Stimulated activated CD4-positive, alpha-beta T cell treated with anti-CD3 and anti-CD28 coated beads, Interleukin-12 subunit alpha, Interleukin-12 subunit beta, amount 100 ng/mL, for 4 hours (primary cell): ENCODE results near the gene ECE1.
"Not testable (repeated sequence)": the region's sequence is repeated elsewhere in the genome, so short reads cannot be mapped to it uniquely, and the experiment has no call there.

Experiments used
- DNase-seq: peaks from one replicate; pipeline ENCODE4 v3.0.0-alpha.2; 2020

Gene ECE1

DNA sequence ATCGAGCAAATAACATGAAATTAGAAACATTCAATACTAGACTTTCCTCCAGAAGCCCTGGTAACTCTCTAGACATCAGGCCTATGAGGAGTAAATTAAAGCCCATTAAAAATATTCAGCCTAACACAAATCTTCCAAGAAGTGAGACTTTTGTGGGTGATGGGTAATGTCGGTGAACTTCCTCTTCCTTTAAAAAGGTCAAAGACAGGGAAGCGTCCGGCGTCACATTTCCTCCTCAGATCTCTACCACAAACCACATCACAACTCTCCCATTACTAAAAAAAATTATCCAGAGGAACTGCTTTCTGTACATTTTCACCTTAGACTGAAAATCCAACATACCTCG, 115.0 kb downstream of the ECE1 start:
- no peak for DNase-seq

DNA sequence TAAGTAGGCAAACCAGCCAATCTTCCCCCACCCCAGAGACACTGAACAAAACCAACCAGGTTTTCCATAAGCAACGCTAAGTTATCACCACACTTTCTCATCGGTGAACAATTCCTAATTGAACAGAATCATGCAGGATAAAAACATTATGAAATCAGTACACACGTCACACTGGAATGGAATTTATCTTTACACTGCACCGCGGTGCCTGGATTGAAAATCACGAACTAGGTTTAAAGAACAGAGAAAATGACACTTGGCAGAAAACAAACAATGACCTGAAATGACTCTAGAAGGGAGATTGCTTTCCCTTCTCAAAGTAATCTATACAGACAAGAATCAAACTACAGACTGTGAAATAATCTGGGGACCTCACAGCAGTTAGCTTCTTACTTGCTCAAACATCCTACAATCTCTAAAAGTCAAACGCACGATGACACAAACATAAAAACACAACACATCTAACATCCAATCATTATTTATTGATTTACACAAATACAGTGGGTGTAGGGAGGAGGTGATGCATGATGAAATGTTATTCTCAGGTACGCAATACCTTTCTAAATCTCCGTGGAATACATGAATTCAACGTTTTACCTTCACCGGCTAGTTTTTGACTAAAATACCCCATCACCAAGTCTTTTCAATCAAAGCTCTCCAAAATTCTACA, 115.5 kb downstream of the ECE1 start:
- DNase-seq: no peak

DNA sequence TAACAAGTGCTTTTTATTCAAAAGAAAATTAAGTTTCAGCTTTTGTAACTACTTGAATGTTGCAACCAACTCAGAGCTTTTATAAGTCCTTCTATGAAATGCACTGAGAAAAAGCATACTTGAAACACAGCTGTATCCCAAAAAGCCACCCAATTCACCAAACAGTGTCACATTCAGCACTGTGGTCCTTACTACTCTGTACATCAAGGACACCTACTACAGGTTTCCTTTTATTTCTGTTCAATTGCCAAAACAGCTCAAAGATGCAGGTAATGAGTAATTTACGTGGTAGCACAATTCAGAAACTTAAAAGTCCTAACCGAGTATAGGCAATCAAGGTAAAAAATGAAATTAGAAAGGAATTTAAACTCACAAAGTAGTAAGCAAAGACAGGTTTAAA, 116.0 kb downstream of the ECE1 start:
- DNase-seq: no peak

DNA sequence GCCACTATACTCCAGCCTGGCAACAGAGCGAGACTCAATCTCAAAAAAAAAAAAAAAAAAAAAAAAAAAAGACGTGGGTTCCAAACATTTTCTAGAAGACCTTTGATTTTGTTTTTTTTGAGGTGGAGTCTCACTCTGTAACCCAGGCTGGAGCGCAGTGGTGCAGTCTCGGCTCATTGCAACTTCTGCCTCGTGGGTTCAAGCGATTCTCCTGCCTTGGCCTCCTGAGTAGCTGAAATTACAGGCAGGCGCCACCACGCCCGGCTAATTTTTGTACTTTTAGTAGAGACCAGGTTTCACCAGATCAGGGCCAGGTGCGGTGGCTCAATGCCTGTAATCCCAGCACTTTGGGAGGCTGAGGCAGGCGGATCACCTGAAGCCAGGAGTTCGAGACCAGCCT, 117.2 kb downstream of the ECE1 start:
- DNase-seq: not testable (repeated sequence)

DNA sequence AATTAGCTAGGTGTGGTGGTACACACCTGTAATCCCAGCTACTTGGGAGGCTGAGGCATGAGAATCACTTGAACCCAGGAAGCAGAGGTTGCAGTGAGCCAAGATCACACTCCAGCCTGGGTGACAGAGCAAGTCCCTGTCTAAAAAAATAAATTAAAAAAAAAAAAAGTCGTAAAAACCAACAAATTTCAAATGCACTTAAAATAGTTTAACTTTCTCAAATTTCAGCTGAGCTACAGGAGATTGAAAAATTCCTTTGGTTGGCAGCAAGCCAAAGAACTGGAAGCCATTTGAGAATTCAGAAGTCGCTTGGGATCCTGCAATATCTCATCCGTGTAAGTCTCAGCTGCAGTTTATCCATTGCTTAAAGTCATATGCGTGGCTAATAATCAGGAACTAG, 119.4 kb downstream of the ECE1 start:
- DNase-seq: not testable (repeated sequence)

DNA sequence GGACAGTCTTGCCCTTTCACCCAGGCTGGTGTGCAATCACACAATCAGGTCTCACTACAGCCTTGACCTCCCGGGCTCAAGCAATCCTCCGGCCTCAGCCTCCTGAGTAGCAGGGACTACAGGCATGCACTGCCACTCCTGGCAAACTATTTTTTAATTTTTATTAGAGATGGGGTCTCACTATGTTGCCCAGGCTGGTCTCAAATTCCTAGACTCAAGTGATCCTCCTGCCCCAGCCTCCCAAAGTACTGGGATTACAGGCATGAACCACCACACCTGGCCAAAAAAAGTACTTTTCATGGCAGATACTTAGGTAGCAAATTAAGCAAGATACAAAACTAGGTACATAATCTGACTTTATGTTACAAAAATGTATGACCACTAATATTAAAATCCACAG, 121.8 kb downstream of the ECE1 start:
- no peak for DNase-seq
